H7 (cell line): ENCODE measurements around the gene TYMP. TPM values are rescaled to one million over a fixed set of nuclear protein-coding genes. Genes with fewer than 3 reads are reported as not detected.

Experiments
- DNase-seq: peaks from one replicate; pipeline ENCODE4 v3.0.0; 2012
- H3K27me3 ChIP-seq: 2 replicates; pipeline ENCODE4 v1.6.0; 2011; ENCODE audit warnings: mild to moderate bottlenecking, low read length; ENCODE audit not compliant: control insufficient read depth, insufficient read depth
- H3K36me3 ChIP-seq: replicated peaks from 2 replicates; pipeline ENCODE4 v1.5.1; 2011; ENCODE audit warnings: low read length; ENCODE audit not compliant: control insufficient read depth, insufficient read depth
- H3K4me3 ChIP-seq: 2 replicates; pipeline ENCODE4 v1.5.1; 2011; ENCODE audit warnings: low read depth, mild to moderate bottlenecking, control low read depth, low read length, moderate library complexity; ENCODE audit not compliant: insufficient read depth
- total RNA-seq: library from RNA; depleted of rRNA; stranded (reverse); fragments of >200 nt; shearing (Covaris generic); gene quantifications from 2 replicates; pipeline ENCODE4 v1.2.3, GENCODE V29; 2014; rRNA removed

Gene TYMP
- 0.55 and 1.1 TPM in 2 replicates for total RNA-seq

GRCh38 chr22:50529897-50530579 lies at the start of gene TYMP:
Gene TYMP, minus strand, starts transcription at chr22:50530012. Its CDS starts 303 bp downstream, at chr22:50529709.
- peak; percentile 87 for DNase-seq
- Histone ChIP-seq H3K4me3 (peak within 1 kb of the TSS; percentile 50), H3K36me3 (no peaks in the 10 kb centered on the region), H3K27me3 (peaks cover 64% of the 10 kb centered on the region)

- peaks cover 4% of the 10 kb centered on the region for H3K36me3 ChIP-seq
- no peak overlapping the region for H3K4me3 ChIP-seq
- peak; percentile 21 for DNase-seq
- H3K27me3 ChIP-seq: peaks cover 3% of the 10 kb centered on the region
Observed at GRCh38 chr22:50578776-50579310, 49.0 kb upstream of the TYMP start.

GRCh38 chr22:50577987-50578775 lies 48.4 kb upstream of the TYMP start, which contains the start of gene CPT1B:
Gene CPT1B, minus strand, starts transcription at chr22:50578427. Its CDS starts 512 bp downstream, at chr22:50577915.
- peaks cover 4% of the 10 kb centered on the region for H3K36me3 ChIP-seq
- peaks cover under 1% of the 10 kb centered on the region; the same call in 1 of the 2 replicates for H3K27me3 ChIP-seq
- H3K4me3 ChIP-seq: no peak within 1 kb of the TSS; the same call in 1 of the 2 replicates
- peak; percentile 68 for DNase-seq

- Histone ChIP-seq H3K4me3 (no peak overlapping the region; the same call in 1 of the 2 replicates), H3K27me3 (no peaks in the 10 kb centered on the region), H3K36me3 (peaks cover 4% of the 10 kb centered on the region)
- no peak for DNase-seq
Observed at GRCh38 chr22:50577697-50577986, 47.8 kb upstream of the TYMP start.

GRCh38 chr22:50576806-50577696 lies 47.2 kb upstream of the TYMP start:
- DNase-seq: peak; percentile 37
- no peak overlapping the region for H3K4me3 ChIP-seq
- H3K27me3 ChIP-seq: no peaks in the 10 kb centered on the region
- H3K36me3 ChIP-seq: peaks cover 4% of the 10 kb centered on the region

- H3K27me3 ChIP-seq: no peaks in the 10 kb centered on the region
- H3K4me3 ChIP-seq: no peak overlapping the region
- DNase-seq: peak; percentile 74
- peaks cover 4% of the 10 kb centered on the region for H3K36me3 ChIP-seq
Observed at GRCh38 chr22:50576070-50576469, 46.3 kb upstream of the TYMP start.

GRCh38 chr22:50575426-50575941 lies 45.7 kb upstream of the TYMP start:
- no peak overlapping the region for H3K4me3 ChIP-seq
- H3K27me3 ChIP-seq: no peaks in the 10 kb centered on the region
- peaks cover 3% of the 10 kb centered on the region for H3K36me3 ChIP-seq
- peak; percentile 25 for DNase-seq

- Histone ChIP-seq H3K4me3 (no peak overlapping the region), H3K27me3 (no peaks in the 10 kb centered on the region), H3K36me3 (no peaks in the 10 kb centered on the region; the same call in 1 of the 2 replicates)
- peak; percentile 32 for DNase-seq
Observed at GRCh38 chr22:50574383-50574755, 44.6 kb upstream of the TYMP start.

- H3K36me3 ChIP-seq: no peaks in the 10 kb centered on the region; the same call in 1 of the 2 replicates
- DNase-seq: peak; percentile 46
- no peak overlapping the region for H3K4me3 ChIP-seq
- no peaks in the 10 kb centered on the region for H3K27me3 ChIP-seq
Observed at GRCh38 chr22:50573491-50574382, 43.9 kb upstream of the TYMP start.

- DNase-seq: peak; percentile 36
- H3K36me3 ChIP-seq: no peaks in the 10 kb centered on the region; the same call in 1 of the 2 replicates
- H3K4me3 ChIP-seq: no peak overlapping the region
- no peaks in the 10 kb centered on the region for H3K27me3 ChIP-seq
Observed at GRCh38 chr22:50572965-50573364, 43.2 kb upstream of the TYMP start.

- H3K36me3 ChIP-seq: no peaks in the 10 kb centered on the region; the same call in 1 of the 2 replicates
- H3K27me3 ChIP-seq: no peaks in the 10 kb centered on the region
- DNase-seq: peak; percentile 40
- no peak overlapping the region for H3K4me3 ChIP-seq
Observed at GRCh38 chr22:50571264-50572175, 41.7 kb upstream of the TYMP start.

- DNase-seq: peak; percentile 39
- Histone ChIP-seq H3K4me3 (no peak overlapping the region), H3K36me3 (no peaks in the 10 kb centered on the region; the same call in 1 of the 2 replicates), H3K27me3 (no peaks in the 10 kb centered on the region)
Observed at GRCh38 chr22:50570861-50571260, 41.0 kb upstream of the TYMP start.
